GM18505 (cell line): ENCODE results near the gene OXNAD1.
A peak's percentile ranks its signal among the peaks of the same experiment; 100 is the strongest.

Experiments
- ATAC-seq: cut with Tn5 transposase; IDR thresholded peaks from one replicate; pipeline ENCODE4 v1.9.1; 2021; ENCODE audit not compliant: unreplicated experiment
- POLR2A ChIP-seq: IDR thresholded peaks from 4 replicates; pipeline ENCODE4 v1.6.1; 2011; ENCODE audit warnings: borderline replicate concordance; ENCODE audit not compliant: insufficient read depth, insufficient read length; ENCODE audit errors: extremely low read depth

Gene OXNAD1

DNA sequence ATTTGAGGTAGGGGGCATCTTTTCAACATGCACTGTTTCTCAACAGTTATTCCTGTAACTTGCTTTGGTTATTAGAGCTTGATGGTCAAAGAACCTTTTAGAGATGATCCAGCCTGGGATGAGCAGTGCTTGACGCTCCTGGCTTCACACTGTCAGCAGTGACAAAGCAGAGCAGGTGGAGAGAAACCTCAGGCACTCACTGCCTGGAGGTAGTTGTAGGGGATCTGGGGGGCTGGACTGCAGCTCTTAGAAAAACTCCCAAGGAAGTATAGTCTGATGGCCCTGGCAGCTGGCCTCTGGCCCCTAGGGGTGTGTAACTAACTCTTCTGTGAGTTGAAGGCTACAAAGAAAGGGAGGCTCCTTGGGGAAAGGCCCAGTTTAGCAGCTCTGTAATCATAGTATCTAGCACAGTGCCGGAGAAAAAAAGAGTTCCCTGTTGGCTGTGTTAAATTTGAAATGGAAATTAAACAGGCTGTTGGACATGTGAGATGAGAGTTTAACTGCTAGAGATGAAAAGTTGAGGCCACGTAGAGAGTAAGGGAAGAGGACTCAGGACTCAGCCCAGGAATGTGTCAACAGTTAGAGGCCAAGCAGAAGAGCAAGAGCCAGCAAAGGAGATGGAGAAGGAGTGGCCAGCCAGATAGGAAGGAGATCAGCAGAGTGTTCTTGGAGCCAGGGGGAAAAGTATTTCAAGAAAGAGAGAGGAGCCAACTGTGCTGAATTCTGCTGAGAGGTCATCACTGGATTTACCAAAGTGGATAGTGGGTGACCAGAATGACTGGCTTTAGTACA, 14.2 kb downstream of the OXNAD1 start:
- no peak for ATAC-seq
- no peak for TF ChIP-seq POLR2A

DNA sequence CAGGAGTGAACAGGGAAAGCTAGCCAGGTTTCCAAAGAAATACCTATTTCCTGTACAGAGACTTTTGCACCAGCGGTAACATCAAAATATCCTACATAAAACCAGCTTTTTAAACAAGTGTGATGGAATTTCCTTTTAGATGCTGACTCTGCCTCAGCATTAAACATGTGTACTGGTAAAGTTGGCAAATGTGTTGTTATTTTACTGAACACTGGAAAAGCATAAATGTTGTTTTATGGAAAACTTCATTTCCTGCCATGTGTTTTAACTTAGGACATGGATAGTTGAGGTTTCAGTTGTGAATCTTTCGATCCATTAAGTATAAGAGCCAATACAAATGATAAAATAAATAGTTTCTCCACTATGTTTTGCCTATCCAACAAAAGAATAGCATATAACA, 15.7 kb downstream of the OXNAD1 start:
- TF ChIP-seq POLR2A, result no peak
- no peak for ATAC-seq

DNA sequence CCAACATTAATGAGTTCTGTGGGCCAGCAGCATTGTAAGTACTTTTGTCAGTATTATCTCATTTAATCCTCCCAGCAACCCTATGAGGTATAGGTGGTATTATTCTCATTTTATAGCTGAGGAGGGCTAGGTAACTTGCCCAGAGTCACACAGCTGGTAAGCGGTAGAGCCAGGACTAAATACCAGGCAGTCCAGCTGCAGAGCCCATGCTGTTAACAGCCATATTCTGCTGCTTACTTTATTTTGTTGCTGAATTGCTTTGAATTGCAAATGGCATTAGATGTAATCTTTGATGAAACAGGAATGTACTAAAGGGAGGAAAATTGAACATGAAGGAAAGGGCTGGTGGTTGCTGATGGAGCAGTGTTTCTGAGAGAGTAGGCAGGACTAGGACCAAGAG, 19.6 kb downstream of the OXNAD1 start:
- TF ChIP-seq POLR2A, result no peak
- no peak for ATAC-seq

DNA sequence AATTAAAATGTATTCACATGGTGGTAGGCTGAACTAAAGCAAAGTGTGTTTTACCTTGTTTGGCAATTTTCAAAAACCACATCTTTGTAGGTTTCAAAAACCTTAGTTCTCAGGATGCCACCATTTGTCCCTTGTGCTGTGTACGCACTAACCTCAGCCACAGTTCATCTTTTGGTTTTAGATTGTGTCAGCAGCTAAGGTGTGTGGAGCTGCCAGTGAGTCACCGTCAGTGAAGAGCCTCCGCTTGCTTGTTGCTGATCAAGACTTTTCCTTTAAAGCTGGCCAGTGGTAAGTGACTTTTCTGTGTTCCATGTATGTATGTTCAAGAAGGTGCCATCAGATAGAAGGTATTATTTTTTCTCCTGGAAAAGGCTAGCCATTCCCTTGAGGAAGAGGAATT, 21.1 kb downstream of the OXNAD1 start:
- no peak for TF ChIP-seq POLR2A
- ATAC-seq, result peak; percentile 73

DNA sequence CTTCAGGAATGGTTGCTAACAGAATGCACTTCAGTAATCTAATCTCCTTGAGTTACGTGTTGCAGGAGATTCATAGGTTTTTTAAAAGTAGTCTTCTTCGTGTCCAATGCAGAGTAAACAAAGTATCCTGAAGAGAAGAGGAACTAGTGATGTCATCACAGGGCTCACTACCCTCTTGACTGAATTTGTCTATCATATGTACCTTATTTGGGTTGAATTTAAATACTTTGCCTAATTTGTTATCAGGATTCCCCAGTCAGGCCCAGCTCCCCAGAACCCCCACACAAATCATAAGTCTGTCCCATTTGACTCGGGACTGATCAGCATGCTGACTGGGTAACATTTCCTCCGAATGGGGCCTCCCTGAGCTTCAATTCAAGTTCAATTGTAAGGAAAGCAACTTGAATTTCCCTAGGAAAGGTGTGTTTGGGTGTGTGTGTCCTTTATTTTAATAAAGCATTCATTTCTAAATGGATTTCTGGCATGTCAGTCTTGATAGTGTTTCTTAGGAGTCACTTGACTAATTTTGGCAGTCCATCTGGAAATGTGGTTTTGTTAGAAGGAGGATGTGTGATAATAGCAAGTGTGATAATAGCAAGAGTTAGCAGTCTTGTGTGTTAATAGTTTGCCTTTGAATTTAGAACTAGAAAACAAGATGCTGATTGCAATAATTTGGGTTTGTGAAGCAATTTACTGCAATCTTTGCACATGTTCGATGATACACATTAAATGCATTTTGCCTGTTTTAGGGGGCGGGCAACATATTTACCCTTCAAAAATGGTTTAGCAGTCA, 21.9 kb downstream of the OXNAD1 start:
- TF ChIP-seq POLR2A, result no peak
- no peak for ATAC-seq

DNA sequence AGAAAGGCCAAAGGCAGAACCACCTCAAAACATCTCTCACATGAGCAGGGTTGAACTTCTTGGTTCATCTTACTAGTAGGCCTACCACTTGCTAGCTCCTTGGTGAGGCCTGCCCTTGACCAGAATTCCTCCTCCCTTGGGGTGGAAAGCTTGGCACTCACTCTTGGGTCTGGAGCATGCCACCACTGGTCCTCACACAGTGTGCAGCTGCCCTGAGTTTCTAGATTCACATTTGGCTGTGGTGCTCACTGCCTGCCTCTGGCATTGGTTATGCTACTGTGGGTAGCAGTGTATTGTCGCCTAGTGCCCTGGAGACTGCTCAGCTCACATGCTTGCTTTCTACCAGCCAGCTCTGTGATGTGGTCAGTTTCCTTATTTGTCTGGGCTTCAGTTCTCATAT, 23.7 kb downstream of the OXNAD1 start:
- ATAC-seq, result no peak
- no peak for TF ChIP-seq POLR2A

DNA sequence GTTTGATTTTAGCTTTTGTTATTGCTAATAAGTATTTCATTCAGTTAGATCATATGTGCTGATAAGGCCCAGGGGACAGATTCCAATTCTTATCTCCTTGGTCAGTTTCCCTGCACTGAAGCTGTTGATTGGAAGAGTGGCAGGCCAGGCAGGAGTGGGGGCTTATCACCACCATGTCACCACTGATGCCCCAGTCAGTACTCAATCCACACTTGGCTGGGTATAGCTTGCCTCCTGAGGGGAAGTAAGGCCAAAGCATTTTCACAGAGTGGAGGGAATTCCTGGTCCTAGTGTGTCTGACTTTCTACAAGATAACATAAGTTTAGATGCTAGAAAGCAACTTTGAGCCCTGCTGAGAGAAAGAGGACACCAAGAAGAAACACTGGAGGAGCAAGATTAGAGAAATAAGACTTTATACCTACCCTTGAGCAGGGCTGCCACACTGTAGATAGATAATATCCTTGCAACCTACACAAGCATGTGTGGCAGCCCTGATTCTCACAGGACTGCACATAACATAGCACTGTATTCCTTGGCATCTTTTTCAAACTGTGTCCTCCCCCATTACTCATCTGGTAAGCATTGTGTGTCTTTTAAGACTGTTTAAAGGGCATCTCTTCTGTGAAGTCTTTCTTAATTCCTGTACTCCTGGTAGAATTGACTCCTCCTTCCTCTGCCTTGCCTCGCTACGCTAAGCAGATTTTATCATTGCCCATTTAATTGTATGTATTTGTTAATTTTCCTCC, 24.3 kb downstream of the OXNAD1 start:
- ATAC-seq, result no peak
- no peak for TF ChIP-seq POLR2A

DNA sequence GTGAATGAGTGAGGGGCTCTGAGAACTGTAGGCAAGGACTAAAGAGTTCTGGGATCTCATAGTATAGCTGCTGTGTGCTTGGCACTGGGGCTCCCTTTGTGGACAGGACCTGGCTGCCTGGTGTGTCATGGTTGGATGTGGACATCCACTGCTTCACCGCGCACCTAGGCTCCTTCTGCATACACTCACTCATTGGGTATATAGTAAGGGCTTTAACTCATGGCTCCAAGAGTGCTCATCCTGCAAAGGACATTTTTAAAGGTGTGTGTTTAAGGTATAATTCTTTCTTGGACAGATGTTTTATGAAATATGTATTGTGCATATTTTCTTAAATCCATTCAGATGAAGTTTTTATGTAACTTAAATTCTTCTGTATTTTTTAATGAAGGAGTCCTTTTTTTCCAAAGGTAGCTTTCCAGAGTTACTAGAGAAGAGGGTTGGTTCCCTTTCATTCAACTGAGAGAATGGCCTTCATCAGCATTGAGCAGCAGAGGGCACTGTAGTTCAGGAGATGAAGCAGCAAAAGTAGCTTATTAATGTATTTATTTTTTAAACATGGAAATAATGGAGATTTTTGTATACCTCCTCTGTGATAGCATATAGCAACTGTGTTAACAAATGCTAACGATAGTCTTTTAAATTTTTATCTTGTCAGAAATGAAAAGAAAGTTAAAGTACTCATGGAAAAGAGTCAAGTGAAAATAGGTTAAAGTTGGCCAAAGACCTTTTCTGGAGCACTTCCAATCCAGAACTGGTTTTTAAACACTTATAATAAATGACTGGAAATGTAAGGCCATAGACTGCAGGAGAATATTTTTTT, 25.2 kb downstream of the OXNAD1 start:
- no peak for ATAC-seq
- TF ChIP-seq POLR2A, result no peak

DNA sequence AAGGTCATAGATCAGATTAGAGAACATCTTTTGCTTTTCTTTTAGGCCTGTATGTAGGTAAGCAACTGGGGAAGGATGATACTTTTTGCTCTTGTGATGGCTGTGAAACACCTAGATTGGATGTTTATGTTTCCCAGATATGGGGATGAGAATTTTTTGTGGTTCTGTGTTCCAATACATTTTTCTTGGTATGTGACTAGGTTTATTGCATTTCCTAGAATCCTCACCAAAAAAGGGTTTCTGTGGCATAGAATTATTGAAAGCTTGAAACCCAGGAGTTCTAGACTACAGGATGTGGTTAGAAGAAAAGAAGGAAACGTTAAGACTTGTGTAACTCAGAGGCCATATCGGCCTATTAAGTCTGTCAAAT, 25.8 kb downstream of the OXNAD1 start:
- no peak for ATAC-seq
- TF ChIP-seq POLR2A, result no peak

DNA sequence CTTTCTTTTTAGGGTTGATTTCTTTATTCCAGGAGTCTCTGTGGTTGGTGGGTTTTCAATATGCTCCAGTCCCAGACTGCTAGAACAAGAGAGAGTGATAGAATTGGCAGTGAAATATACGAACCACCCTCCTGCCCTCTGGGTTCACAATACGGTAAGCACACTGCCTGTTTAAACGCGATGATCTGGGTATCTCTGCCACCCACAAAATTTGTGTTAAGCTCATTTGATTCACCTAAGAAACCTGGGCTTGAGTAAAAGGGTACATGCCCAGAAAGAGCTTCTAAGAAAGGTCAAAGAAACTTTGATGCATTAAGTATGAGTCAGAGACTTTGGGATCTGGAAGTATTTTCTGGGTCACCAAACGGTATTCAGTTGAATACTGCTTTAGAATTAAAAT, 29.8 kb downstream of the OXNAD1 start:
- ATAC-seq, result no peak
- TF ChIP-seq POLR2A, result no peak

DNA sequence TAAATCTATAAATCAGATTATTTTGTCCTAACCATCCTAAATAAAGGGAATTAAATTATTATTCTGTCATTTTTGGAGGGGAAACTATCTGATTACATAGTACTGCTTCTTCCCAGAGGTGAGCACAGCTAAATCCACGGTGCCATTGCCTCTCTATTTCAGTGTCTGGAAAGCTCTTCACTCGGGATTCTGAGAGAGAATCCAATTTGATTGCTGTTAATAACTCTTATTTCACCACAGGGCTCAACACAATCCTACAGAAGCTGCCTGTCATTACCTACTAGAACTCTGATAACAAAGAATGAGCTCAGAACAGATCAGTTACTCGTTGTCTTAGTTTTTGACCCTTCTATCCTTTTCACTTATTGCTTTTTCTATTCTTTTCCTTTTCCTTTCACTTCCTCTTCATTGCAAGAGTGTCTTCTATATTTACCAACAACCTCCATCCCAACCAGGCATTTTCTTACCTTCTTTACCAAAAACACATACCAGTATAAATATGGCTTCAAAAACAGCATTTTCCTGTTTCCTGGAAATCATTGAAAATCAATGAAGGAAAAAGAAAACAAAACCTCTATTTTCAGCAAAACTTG, 30.4 kb downstream of the OXNAD1 start:
- ATAC-seq, result no peak
- TF ChIP-seq POLR2A, result no peak
